GM12891 (cell line): ENCODE data around the gene NUDT16.

Experiments
- PAX5 ChIP-seq: IDR thresholded peaks from 2 replicates; pipeline ENCODE4 v1.6.1; 2011; ENCODE audit warnings: low read length, moderate library complexity, mild to moderate bottlenecking; ENCODE audit not compliant: insufficient read depth, severe bottlenecking
- POLR2A ChIP-seq: IDR thresholded peaks from 2 replicates; pipeline ENCODE4 v1.6.1; 2011; ENCODE audit warnings: low read depth, low read length, control low read depth
- POLR2AphosphoS5 ChIP-seq: IDR thresholded peaks from 2 replicates; pipeline ENCODE4 v1.6.1; 2011; ENCODE audit warnings: low read depth, low read length, control low read depth

GRCh38 chr3:131431754-131432153, 50.2 kb downstream of the NUDT16 start:
- TF ChIP-seq POLR2A (no peak), PAX5 (no peak), POLR2AphosphoS5 (no peak)
